ENCODE measurements around the gene HDAC5. TPM values are rescaled to one million over a fixed set of nuclear protein-coding genes. Genes with fewer than 3 reads are reported as not detected.

The HDAC5 gene
- polyA plus RNA-seq (2013, experiment 1 of 4) = 68.9 TPM
- 81.9 TPM for polyA plus RNA-seq (2013, experiment 2 of 4)
- polyA plus RNA-seq (2013, experiment 3 of 4) = 71.9 TPM
- 81.7 TPM for polyA plus RNA-seq (2013, experiment 4 of 4)

DNA sequence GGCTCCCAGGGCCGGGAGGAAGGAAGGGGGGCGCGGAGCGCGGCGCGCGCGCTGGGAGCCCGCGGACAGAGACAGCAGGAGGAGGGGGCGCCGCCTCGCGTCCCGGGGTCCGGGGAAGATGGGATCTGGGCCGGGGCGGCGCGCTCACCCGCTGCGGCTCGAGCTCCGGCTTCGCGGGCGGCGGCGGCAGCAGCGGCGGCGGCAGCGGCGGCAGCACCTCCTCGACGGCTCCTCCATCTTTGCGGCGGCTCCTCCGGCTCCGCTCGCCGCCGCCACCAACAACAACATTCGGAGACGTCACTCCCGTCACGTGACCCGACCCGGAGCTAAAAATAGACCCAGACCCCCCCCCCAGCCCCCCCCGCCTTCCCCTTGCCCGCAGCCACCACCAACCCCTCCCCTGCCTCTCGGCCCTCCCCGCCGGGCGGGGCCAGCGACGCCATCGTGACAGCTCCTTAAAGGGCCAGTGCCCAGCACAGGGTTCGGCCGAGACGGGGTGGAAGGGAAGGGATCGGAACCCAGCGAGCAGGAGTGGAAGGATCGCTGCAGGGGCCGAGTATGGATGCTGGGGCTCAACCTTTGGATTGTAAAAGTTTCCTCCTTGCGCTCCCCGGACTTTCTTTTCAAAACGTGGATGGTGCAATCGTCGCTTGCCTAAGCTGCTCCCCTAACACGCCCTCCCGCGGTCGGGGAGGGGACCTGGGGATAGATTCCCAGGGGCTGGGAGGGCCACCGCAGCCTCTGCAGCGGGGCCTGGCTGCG, at the start of gene HDAC5:
Gene HDAC5, minus strand, starts transcription at position 286 of the 762 bp plus-strand sequence. CDS start 6,126 bp downstream, outside the sequence.
- H3K4me1 ChIP-seq (ENCODE audit: control insufficient read depth, insufficient read depth, low read length) = peaks cover 24% of the 10 kb centered on the region
- H3K9me3 ChIP-seq (ENCODE audit: control insufficient read depth, low read length) = no peaks in the 10 kb centered on the region
- no peaks in the 10 kb centered on the region for H3K36me3 ChIP-seq (ENCODE audit: control insufficient read depth, insufficient read depth, low read length)
- peak within 1 kb of the TSS; percentile 88 for H3K27ac ChIP-seq (ENCODE audit: insufficient read depth, low read depth, low read length, poor library complexity, severe bottlenecking)
- peak within 1 kb of the TSS; percentile 77 for H3K4me3 ChIP-seq (ENCODE audit: insufficient read depth, low read depth, low read length)
- H3K27me3 ChIP-seq (ENCODE audit: control insufficient read depth, insufficient read depth, low read length, poor library complexity, severe bottlenecking) = no peaks in the 10 kb centered on the region
- 0% methylated on average over 74 to 75 of the region's 78 CpGs for whole genome bisulfite sequencing, 2 experiments

DNA sequence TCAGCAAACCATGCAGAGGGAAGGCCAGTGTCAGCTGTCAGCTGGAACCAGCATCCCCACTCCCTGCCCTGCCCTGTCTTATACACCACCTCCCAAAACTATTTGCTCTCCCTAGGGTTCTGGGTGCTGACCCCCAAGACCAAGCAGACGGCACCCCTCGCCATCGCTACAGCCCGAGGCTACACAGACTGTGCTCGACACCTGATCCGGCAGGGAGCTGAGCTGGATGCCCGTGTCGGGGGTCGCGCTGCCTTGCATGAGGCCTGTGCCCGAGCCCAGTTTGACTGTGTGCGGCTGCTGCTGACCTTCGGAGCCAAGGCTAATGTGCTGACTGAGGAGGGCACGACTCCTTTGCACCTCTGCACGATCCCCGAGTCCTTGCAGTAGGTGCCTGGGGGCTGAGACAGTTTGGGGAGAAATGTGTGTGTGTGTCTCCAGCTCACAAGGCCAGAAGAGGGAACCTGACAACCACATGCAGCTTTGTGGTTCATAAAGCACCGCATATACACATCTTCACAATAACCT, 48.6 kb upstream of the HDAC5 start:
- H3K27me3 ChIP-seq (ENCODE audit: control insufficient read depth, insufficient read depth, low read length, poor library complexity, severe bottlenecking) = no peaks in the 10 kb centered on the region
- H3K36me3 ChIP-seq (ENCODE audit: control insufficient read depth, insufficient read depth, low read length) = peaks cover 3% of the 10 kb centered on the region
- peaks cover 15% of the 10 kb centered on the region for H3K4me1 ChIP-seq (ENCODE audit: control insufficient read depth, insufficient read depth, low read length)
- H3K4me3 ChIP-seq (ENCODE audit: insufficient read depth, low read depth, low read length) = no peak overlapping the region
- 90% methylated on average over 17 of the region's 17 CpGs for WGBS, 2 experiments
- peak overlapping the region; percentile 13 for H3K27ac ChIP-seq (ENCODE audit: insufficient read depth, low read depth, low read length, poor library complexity, severe bottlenecking)
- no peaks in the 10 kb centered on the region for H3K9me3 ChIP-seq (ENCODE audit: control insufficient read depth, low read length)

DNA sequence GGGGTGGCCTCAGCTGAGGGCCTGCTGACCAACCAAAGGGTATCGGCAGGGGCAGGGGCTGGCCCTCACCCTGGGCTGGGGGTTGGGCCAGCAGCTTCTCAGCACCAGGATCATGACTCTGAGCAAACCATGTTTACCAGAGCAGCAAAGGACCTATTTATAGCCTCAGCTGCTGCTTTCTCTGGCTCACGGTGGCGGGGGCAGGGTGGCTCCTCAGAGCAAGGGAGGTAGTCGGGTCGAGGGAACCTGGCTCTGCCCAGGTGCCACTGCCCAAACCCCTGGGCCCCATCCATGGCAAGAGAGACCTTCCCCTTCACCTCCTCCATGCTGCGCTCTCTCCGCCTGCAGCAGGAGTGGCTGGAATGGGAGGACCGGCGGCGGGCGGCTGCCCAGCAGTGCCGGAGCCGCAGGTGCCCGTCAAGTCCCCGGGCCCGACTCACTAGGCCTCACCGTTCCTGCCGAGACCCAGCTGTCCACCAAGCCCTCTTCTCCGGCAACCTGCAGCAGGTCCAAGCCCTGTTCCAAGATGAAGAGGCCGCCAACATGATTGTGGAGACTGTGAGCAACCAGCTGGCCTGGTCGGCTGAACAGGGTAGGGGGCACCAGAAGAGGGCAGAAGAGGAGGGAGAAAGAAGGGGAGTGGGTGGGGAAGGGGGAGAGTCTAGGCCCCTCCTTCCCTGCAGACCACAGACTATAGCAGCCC, 47.2 kb upstream of the HDAC5 start, which contains the start of gene ASB16:
Gene ASB16, plus strand, starts transcription at position 206 of the 703 bp plus-strand sequence. Its CDS starts 86 bp downstream, at position 292.
- WGBS, 2 experiments = 61% methylated on average over 21 of the region's 21 CpGs
- H3K4me3 ChIP-seq (ENCODE audit: insufficient read depth, low read depth, low read length) = no peak within 1 kb of the TSS
- peaks cover 15% of the 10 kb centered on the region for H3K4me1 ChIP-seq (ENCODE audit: control insufficient read depth, insufficient read depth, low read length)
- no peaks in the 10 kb centered on the region for H3K27me3 ChIP-seq (ENCODE audit: control insufficient read depth, insufficient read depth, low read length, poor library complexity, severe bottlenecking)
- H3K36me3 ChIP-seq (ENCODE audit: control insufficient read depth, insufficient read depth, low read length) = no peaks in the 10 kb centered on the region
- H3K9me3 ChIP-seq (ENCODE audit: control insufficient read depth, low read length) = no peaks in the 10 kb centered on the region
- no peak within 1 kb of the TSS for H3K27ac ChIP-seq (ENCODE audit: insufficient read depth, low read depth, low read length, poor library complexity, severe bottlenecking)

DNA sequence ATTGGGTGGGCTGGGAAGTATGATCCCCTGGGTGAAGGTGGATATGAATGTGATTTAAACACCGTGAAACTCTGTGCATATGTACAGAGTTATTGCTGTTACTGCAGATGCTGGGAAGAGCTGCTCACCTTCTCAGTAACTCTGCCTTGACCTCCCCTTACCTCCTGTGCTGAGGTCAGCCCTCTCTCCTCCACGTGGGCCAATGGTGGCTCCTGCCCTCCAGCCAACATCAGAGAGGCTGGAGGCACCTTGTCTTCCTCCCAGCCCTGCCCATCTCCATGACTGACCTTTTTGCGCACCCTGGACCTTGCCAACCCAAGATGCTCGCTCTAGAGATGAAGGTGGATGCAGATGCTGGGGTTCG, 46.7 kb upstream of the HDAC5 start:
- Histone ChIP-seq H3K4me3 (ENCODE audit: insufficient read depth, low read depth, low read length) (no peak overlapping the region), H3K4me1 (ENCODE audit: control insufficient read depth, insufficient read depth, low read length) (peaks cover 15% of the 10 kb centered on the region), H3K27ac (ENCODE audit: insufficient read depth, low read depth, low read length, poor library complexity, severe bottlenecking) (no peak overlapping the region), H3K36me3 (ENCODE audit: control insufficient read depth, insufficient read depth, low read length) (no peaks in the 10 kb centered on the region), H3K9me3 (ENCODE audit: control insufficient read depth, low read length) (no peaks in the 10 kb centered on the region), H3K27me3 (ENCODE audit: control insufficient read depth, insufficient read depth, low read length, poor library complexity, severe bottlenecking) (no peaks in the 10 kb centered on the region)
- WGBS, 2 experiments = 81 to 85% methylated on average over 5 of the region's 5 CpGs

DNA sequence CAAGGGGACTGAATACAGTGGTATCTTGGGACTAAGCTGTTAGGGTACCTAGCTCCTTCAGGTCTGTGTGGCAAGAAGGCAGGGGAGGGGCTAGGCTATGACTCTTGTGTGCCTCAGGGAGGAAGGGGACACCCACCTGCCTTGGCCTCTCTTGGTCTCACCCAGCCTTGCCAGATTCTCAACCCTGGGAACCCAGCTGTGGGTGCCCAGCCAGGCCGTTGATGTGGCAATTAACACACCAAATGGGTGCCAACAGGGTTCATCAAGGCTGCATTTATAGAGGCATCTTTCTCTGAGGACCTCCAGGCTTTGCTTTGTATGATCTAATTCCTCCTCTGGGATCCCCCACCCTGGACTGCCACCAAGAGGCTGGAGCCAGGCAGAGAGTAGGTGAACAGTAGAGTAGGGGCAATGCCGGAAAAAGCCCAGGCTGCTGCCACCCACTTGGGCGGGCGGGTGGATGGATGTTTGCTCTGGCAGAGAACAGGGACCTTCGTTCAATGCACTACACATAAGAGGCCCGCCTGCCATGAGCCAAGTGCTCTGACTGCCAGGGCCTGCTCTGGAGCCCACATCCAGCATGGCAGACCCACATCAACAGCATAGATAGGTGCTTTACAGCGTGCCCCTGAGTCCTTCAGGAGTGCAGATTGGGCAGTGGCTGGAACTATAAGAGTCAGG, 43.9 kb upstream of the HDAC5 start:
- no peaks in the 10 kb centered on the region for H3K9me3 ChIP-seq (ENCODE audit: control insufficient read depth, low read length)
- peaks cover under 1% of the 10 kb centered on the region for H3K36me3 ChIP-seq (ENCODE audit: control insufficient read depth, insufficient read depth, low read length)
- H3K27me3 ChIP-seq (ENCODE audit: control insufficient read depth, insufficient read depth, low read length, poor library complexity, severe bottlenecking) = no peaks in the 10 kb centered on the region
- WGBS, 2 experiments = 92 to 93% methylated on average over 7 of the region's 7 CpGs
- H3K4me3 ChIP-seq (ENCODE audit: insufficient read depth, low read depth, low read length) = no peak overlapping the region
- H3K4me1 ChIP-seq (ENCODE audit: control insufficient read depth, insufficient read depth, low read length) = peaks cover 15% of the 10 kb centered on the region
- H3K27ac ChIP-seq (ENCODE audit: insufficient read depth, low read depth, low read length, poor library complexity, severe bottlenecking) = no peak overlapping the region

DNA sequence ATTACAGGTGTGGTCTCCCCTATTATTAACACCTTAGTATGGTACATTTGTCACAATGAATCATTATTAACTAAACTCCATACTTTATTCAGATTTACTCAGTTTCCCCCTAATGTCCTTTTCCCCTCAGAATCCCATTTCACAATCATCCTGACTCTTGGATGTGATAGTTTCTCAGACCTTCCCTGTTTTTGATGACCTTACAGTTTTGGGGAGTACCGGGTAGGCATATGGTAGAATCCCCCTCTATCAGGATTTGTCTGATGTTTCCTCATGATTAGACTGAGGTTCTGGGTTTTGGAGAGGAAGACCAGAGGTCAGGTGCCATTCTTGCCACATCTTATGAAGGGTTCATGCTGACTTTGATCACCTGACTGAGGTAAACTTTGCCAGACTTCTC, 41.0 kb upstream of the HDAC5 start:
- H3K4me3 ChIP-seq (ENCODE audit: insufficient read depth, low read depth, low read length) = no peak overlapping the region
- peaks cover 4% of the 10 kb centered on the region for H3K4me1 ChIP-seq (ENCODE audit: control insufficient read depth, insufficient read depth, low read length)
- WGBS, 2 experiments = 94 to 100% methylated on average over 1 of the region's 1 CpG
- peaks cover 9% of the 10 kb centered on the region for H3K36me3 ChIP-seq (ENCODE audit: control insufficient read depth, insufficient read depth, low read length)
- H3K9me3 ChIP-seq (ENCODE audit: control insufficient read depth, low read length) = no peaks in the 10 kb centered on the region
- H3K27me3 ChIP-seq (ENCODE audit: control insufficient read depth, insufficient read depth, low read length, poor library complexity, severe bottlenecking) = no peaks in the 10 kb centered on the region
- H3K27ac ChIP-seq (ENCODE audit: insufficient read depth, low read depth, low read length, poor library complexity, severe bottlenecking) = no peak overlapping the region

DNA sequence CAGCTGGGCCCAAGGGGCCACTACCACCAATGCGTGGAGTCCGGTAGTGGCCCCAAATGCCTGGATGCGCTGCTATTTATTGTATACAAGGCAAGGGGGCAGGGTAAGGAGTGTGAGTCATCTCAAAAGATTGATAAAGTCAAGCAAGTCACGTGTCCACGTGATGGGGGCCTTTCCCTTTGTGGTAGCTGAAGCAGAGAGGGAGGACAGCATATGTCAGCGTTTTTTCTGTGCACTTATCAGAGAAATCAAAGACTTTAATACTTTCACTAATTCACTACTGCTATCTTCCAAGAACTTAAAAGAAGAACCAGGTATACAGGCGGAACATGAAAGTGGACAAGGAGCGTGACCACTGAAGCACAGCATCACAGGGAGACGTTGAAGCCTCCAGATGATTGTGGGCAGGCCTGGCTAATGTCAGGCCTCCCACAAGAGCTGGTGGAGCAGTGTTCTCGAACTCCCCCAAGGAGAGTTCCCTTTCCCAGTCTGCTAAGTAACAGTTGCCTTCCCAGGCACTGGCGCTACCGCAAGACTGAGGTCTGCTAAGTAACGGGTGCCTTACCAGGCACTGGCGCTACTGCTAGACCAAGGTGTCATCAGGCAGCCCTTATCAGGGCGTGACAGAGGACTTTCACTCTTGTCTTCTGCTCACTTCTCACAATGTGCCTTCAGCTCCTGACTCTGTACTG, 36.2 kb upstream of the HDAC5 start:
- WGBS, 2 experiments = 94 to 96% methylated on average over 15 of the region's 15 CpGs
- Histone ChIP-seq H3K27ac (ENCODE audit: insufficient read depth, low read depth, low read length, poor library complexity, severe bottlenecking) (no peak overlapping the region), H3K27me3 (ENCODE audit: control insufficient read depth, insufficient read depth, low read length, poor library complexity, severe bottlenecking) (no peaks in the 10 kb centered on the region), H3K4me3 (ENCODE audit: insufficient read depth, low read depth, low read length) (no peak overlapping the region), H3K36me3 (ENCODE audit: control insufficient read depth, insufficient read depth, low read length) (peaks cover 24% of the 10 kb centered on the region), H3K4me1 (ENCODE audit: control insufficient read depth, insufficient read depth, low read length) (no peaks in the 10 kb centered on the region), H3K9me3 (ENCODE audit: control insufficient read depth, low read length) (no peaks in the 10 kb centered on the region)

DNA sequence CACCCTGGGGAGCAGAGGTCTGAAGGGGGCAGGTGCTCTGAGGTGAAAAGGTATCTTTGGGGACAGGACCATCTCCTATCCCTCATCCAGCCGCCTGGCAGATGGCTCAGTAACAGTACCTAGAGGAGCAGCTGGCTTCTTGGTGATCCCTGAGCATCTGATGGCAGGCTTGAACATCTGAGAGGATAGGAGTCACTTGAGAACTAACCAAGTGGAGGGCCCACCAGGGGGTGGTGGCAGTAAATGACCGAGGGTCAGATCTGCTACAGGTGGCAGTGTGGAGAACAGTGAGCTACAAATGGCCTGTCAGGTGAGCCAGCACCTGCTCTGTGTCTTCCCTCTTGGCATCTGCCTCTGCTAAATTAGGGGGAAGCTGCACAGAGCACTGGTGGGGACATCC, 32.0 kb upstream of the HDAC5 start:
- H3K4me1 ChIP-seq (ENCODE audit: control insufficient read depth, insufficient read depth, low read length) = no peaks in the 10 kb centered on the region
- H3K9me3 ChIP-seq (ENCODE audit: control insufficient read depth, low read length) = no peaks in the 10 kb centered on the region
- WGBS, 2 experiments = 86 to 92% methylated on average over 2 of the region's 2 CpGs
- no peak overlapping the region for H3K4me3 ChIP-seq (ENCODE audit: insufficient read depth, low read depth, low read length)
- H3K27ac ChIP-seq (ENCODE audit: insufficient read depth, low read depth, low read length, poor library complexity, severe bottlenecking) = no peak overlapping the region
- peaks cover 20% of the 10 kb centered on the region for H3K36me3 ChIP-seq (ENCODE audit: control insufficient read depth, insufficient read depth, low read length)
- no peaks in the 10 kb centered on the region for H3K27me3 ChIP-seq (ENCODE audit: control insufficient read depth, insufficient read depth, low read length, poor library complexity, severe bottlenecking)

DNA sequence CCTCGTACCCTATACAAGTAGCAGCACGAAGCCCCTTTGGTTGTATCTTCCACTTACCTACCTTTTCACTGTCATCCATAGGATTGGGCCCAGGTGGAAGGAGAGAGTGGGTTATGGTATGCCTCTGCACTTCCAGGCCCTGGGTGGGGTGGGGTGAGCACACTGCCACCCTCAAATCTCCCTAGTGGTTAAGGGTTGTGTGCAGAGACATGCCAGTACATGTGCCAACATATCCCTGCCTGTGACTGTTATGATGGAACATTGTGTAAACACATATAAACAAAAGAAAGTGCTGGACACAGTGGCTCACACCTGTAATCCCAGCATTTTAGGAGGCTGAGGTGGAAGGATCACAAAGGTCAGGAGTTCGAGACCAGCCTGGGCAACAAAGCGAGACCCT, 29.4 kb upstream of the HDAC5 start:
- Histone ChIP-seq H3K27ac (ENCODE audit: insufficient read depth, low read depth, low read length, poor library complexity, severe bottlenecking) (no peak overlapping the region), H3K4me3 (ENCODE audit: insufficient read depth, low read depth, low read length) (no peak overlapping the region), H3K9me3 (ENCODE audit: control insufficient read depth, low read length) (no peaks in the 10 kb centered on the region), H3K27me3 (ENCODE audit: control insufficient read depth, insufficient read depth, low read length, poor library complexity, severe bottlenecking) (no peaks in the 10 kb centered on the region), H3K4me1 (ENCODE audit: control insufficient read depth, insufficient read depth, low read length) (no peaks in the 10 kb centered on the region), H3K36me3 (ENCODE audit: control insufficient read depth, insufficient read depth, low read length) (peaks cover 19% of the 10 kb centered on the region)
- 93 to 94% methylated on average over 4 of the region's 4 CpGs for WGBS, 2 experiments

All from ectodermal cell (in vitro differentiated cells).